WTC11 (cell line): Measurements from ENCODE around the gene KCNMB4. TPM values are rescaled to one million over a fixed set of nuclear protein-coding genes. Genes with fewer than 3 reads are reported as not detected.

Experiments used
- ATAC-seq: fragments of 200-7000 bp; cut with Tn5 transposase; 2 replicates; pipeline ENCODE4 v1.10.0; 2021; ENCODE audit warnings: mild to moderate bottlenecking, moderate library complexity
- CTCF ChIA-PET: fragments of 300-600 bp; sonication (Branson Sonifier 250); formaldehyde crosslinking; loops from one replicate; lab custom pipeline; 2021; ENCODE audit warnings: antibody characterized with exemption; lab: Charles Lee
- POLR2A ChIA-PET: fragments of 350-600 bp; sonication (Branson Sonifier 250); formaldehyde crosslinking; loops from one replicate; lab custom pipeline; 2021; ENCODE audit warnings: antibody characterized with exemption; lab: Charles Lee
- DNase-seq: peaks from one replicate; pipeline ENCODE4 v3.0.0; 2021; ENCODE audit warnings: low spot score
- H3K27ac Mint-ChIP-seq: 2 replicates; pipeline ENCODE4 v1.8.0; 2021; ENCODE audit warnings: mixed read lengths
- H3K27me3 Mint-ChIP-seq: 2 replicates; pipeline ENCODE4 v1.8.0; 2021; ENCODE audit warnings: low read depth, mild to moderate bottlenecking, moderate library complexity, mixed read lengths
- H3K36me3 Mint-ChIP-seq: 2 replicates; pipeline ENCODE4 v1.8.0; 2021; ENCODE audit warnings: mixed read lengths
- H3K4me1 Mint-ChIP-seq: 2 replicates; pipeline ENCODE4 v1.8.0; 2022; ENCODE audit warnings: mixed read lengths
- H3K4me3 Mint-ChIP-seq: 2 replicates; pipeline ENCODE4 v1.8.0; 2021; ENCODE audit warnings: mild to moderate bottlenecking, moderate library complexity, mixed read lengths
- H3K9me3 Mint-ChIP-seq: 2 replicates; pipeline ENCODE4 v1.8.0; 2021; ENCODE audit warnings: mixed read lengths
- ATF2 ChIP-seq: sonication (generic); formaldehyde crosslinking; IDR thresholded peaks from 2 replicates; pipeline ENCODE4 v1.8.1; 2022; ENCODE audit warnings: low read depth, missing genetic modification reagents, borderline replicate concordance
- ATF3 ChIP-seq: sonication (generic); formaldehyde crosslinking; conservative IDR thresholded peaks from 2 replicates; pipeline ENCODE4 v1.8.1; 2022; ENCODE audit warnings: mild to moderate bottlenecking, missing genetic modification reagents
- ATF6 ChIP-seq: sonication (generic); formaldehyde crosslinking; IDR thresholded peaks from 2 replicates; pipeline ENCODE4 v1.8.1; 2023; ENCODE audit warnings: mild to moderate bottlenecking, missing genetic modification reagents
- CREM ChIP-seq: sonication (generic); formaldehyde crosslinking; IDR thresholded peaks from 2 replicates; pipeline ENCODE4 v1.8.1; 2022; ENCODE audit warnings: mild to moderate bottlenecking, missing genetic modification reagents, moderate library complexity
- E2F4 ChIP-seq: sonication (generic); formaldehyde crosslinking; IDR thresholded peaks from 2 replicates; pipeline ENCODE4 v1.8.1; 2022; ENCODE audit warnings: low read depth, mild to moderate bottlenecking, moderate library complexity, missing genetic modification reagents, borderline replicate concordance
- E2F5 ChIP-seq: sonication (generic); formaldehyde crosslinking; IDR thresholded peaks from 2 replicates; pipeline ENCODE4 v1.8.1; 2022; ENCODE audit warnings: mild to moderate bottlenecking, moderate library complexity, missing genetic modification reagents
- EMX1 ChIP-seq: fragments of 250-450 bp; sonication (Bioruptor Pico); IDR thresholded peaks from 2 replicates; pipeline ENCODE4 v1.8.0; 2021; ENCODE audit warnings: mild to moderate bottlenecking
- ESRRA ChIP-seq: sonication (generic); formaldehyde crosslinking; IDR thresholded peaks from 2 replicates; pipeline ENCODE4 v1.8.1; 2022; ENCODE audit warnings: mild to moderate bottlenecking, missing genetic modification reagents, borderline replicate concordance
- FOXP4 ChIP-seq: sonication (generic); formaldehyde crosslinking; IDR thresholded peaks from 2 replicates; pipeline ENCODE4 v1.8.0; 2022; ENCODE audit warnings: mild to moderate bottlenecking, missing genetic modification reagents
- GTF2I ChIP-seq: fragments of 250-450 bp; sonication (Bioruptor Pico); conservative IDR thresholded peaks from 2 replicates; pipeline ENCODE4 v1.4.0; 2021; ENCODE audit warnings: mild to moderate bottlenecking
- JAZF1 ChIP-seq: fragments of 250-450 bp; sonication (Bioruptor Pico); IDR thresholded peaks from 2 replicates; pipeline ENCODE4 v1.9.0; 2021; ENCODE audit warnings: moderate library complexity, mild to moderate bottlenecking, inconsistent platforms
- MYBL2 ChIP-seq: sonication (generic); formaldehyde crosslinking; IDR thresholded peaks from 2 replicates; pipeline ENCODE4 v1.8.1; 2023; ENCODE audit warnings: mild to moderate bottlenecking, moderate library complexity, missing genetic modification reagents
- NFE2L1 ChIP-seq: sonication (generic); formaldehyde crosslinking; IDR thresholded peaks from 2 replicates; pipeline ENCODE4 v1.8.1; 2023; ENCODE audit warnings: missing genetic modification reagents
- NFYB ChIP-seq: sonication (generic); formaldehyde crosslinking; conservative IDR thresholded peaks from 2 replicates; pipeline ENCODE4 v1.8.0; 2022; ENCODE audit warnings: low read depth, missing genetic modification reagents
- OVOL2 ChIP-seq: fragments of 250-450 bp; sonication (Bioruptor Pico); IDR thresholded peaks from 2 replicates; pipeline ENCODE4 v1.9.0; 2021; ENCODE audit warnings: mild to moderate bottlenecking, borderline replicate concordance
- ZMAT4 ChIP-seq: fragments of 250-450 bp; sonication (Bioruptor Pico); IDR thresholded peaks from 2 replicates; pipeline ENCODE4 v1.9.0; 2021; ENCODE audit warnings: mild to moderate bottlenecking
- ZNF219 ChIP-seq: sonication (generic); formaldehyde crosslinking; IDR thresholded peaks from 2 replicates; pipeline ENCODE4 v1.8.0; 2023; ENCODE audit warnings: missing genetic modification reagents, mild to moderate bottlenecking, borderline replicate concordance
- ZNF396 ChIP-seq: fragments of 250-450 bp; sonication (Bioruptor Pico); IDR thresholded peaks from 2 replicates; pipeline ENCODE4 v1.8.0; 2021; ENCODE audit warnings: mild to moderate bottlenecking, moderate library complexity, borderline replicate concordance
- ZNF423 ChIP-seq: fragments of 250-450 bp; sonication (Bioruptor Pico); IDR thresholded peaks from 2 replicates; pipeline ENCODE4 v2.1.2; 2022; ENCODE audit warnings: mild to moderate bottlenecking, moderate library complexity
- ZNF425 ChIP-seq: fragments of 250-450 bp; sonication (Bioruptor Pico); conservative IDR thresholded peaks from 2 replicates; pipeline ENCODE4 v1.9.0; 2021; ENCODE audit warnings: mild to moderate bottlenecking
- total RNA-seq: library from RNA; stranded (reverse); gene quantifications from 3 replicates; pipeline ENCODE4 v1.2.3, GENCODE V29; 2021

The KCNMB4 gene
- total RNA-seq, 1 experiment from 2014 or later = 23.3 TPM

GRCh38 chr12:70459786-70460185, 93.7 kb downstream of the KCNMB4 start:
- peaks cover 3% of the 10 kb centered on the region for H3K27me3 Mint-ChIP-seq
- POLR2A ChIA-PET = interaction anchor here (0.6 kb wide), 1 partner anchor 250 kb away, joined by 4 read pairs; no protein-coding TSS in a partner anchor
- CTCF ChIA-PET = no interaction called here
- no peak overlapping the region for H3K27ac Mint-ChIP-seq
- peaks cover 33% of the 10 kb centered on the region for H3K36me3 Mint-ChIP-seq
- ATAC-seq (no peak), DNase-seq (no peak)
- no peaks in the 10 kb centered on the region for H3K4me1 Mint-ChIP-seq
- H3K9me3 Mint-ChIP-seq = peaks cover 58% of the 10 kb centered on the region
- no peak overlapping the region for H3K4me3 Mint-ChIP-seq
- TF ChIP-seq ZMAT4 (no peak), ZNF396 (CRISPR knock-in tag) (no peak), ESRRA (CRISPR knock-in tag) (no peak), ATF2 (CRISPR knock-in tag) (no peak), NFYB (CRISPR knock-in tag) (no peak), ZNF423 (CRISPR knock-in tag) (no peak), JAZF1 (no peak), ATF6 (CRISPR knock-in tag) (no peak), CREM (CRISPR knock-in tag) (no peak), EMX1 (CRISPR knock-in tag) (no peak), NFE2L1 (no peak), ZNF425 (no peak), FOXP4 (CRISPR knock-in tag) (no peak), MYBL2 (CRISPR knock-in tag) (no peak), GTF2I (CRISPR knock-in tag) (no peak), OVOL2 (CRISPR knock-in tag) (no peak), ATF3 (no peak), ZNF219 (no peak), E2F4 (CRISPR knock-in tag) (no peak), E2F5 (CRISPR knock-in tag) (no peak)
